Measurements from ENCODE around the gene ABCA5.
"Not testable (repeated sequence)": the region's sequence is repeated elsewhere in the genome, so short reads cannot be mapped to it uniquely, and the experiment has no call there.

The ABCA5 gene

DNA sequence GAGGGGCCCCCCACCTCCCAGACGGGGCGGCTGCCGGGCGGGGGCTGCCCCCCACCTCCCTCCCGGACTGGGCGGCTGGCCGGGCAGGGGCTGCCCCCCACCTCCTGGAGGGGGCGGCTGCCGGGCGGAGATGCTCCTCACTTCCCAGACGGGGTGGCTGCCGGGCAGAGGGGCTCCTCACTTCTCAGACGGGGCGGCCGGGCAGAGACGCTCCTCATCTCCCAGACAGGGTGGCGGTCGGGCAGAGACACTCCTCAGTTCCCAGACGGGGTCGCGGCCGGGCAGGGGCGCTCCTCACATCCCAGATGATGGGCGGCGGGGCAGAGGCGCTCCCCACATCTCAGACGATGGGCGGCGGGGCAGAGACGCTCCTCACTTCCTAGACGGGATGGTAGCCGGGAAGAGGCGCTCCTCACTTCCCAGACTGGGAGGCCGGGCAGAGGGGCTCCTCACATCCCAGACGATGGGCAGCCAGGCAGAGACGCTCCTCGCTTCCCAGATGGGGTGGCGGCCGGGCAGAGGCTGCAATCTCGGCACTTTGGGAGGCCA, 130.8 kb downstream of the ABCA5 start:
- not testable (repeated sequence) for DNase-seq
